ENCODE data around the gene DUSP19. TPM values are rescaled to one million over a fixed set of nuclear protein-coding genes. Genes with fewer than 3 reads are reported as not detected.

Gene DUSP19
- total RNA-seq, 1 experiment from 2014 or later: 2.9 TPM

DNA sequence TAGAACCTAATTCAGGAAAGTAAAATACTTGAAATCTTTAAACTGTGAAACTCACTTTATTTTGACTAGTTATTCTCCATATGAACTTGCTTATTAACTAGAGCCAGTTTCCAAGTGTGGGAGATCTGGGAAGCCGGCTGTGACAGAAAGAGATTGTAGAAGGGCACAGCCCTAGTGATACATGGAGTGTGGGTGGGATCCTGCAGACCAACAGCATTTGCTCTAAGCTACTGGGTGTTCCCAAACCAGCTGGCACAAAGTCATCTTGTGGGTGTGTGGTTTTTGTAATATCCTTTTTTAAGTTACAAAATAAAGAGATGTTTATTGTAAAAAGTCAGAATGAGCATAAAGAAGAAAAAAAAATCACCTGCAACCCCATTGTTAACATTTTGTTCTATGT lies 3.4 kb downstream of the DUSP19 start:
- Histone ChIP-seq H3K27ac (ENCODE audit: low read depth, low read length) (no peak overlapping the region), H3K9me2 (ENCODE audit: insufficient read depth) (no peaks in the 10 kb centered on the region), H3K79me2 (ENCODE audit: insufficient read depth, low read length) (no peaks in the 10 kb centered on the region), H3K4me1 (ENCODE audit: control insufficient read depth in 1 of 2, insufficient read depth in 2 of 2, low read length in 2 of 2) (peaks cover 5 to 20% of the 10 kb centered on the region in 2 experiments; a peak in 3 of 4 replicates), H3K9me3 (ENCODE audit: control insufficient read depth in 1 of 2, insufficient read depth in 1 of 2, low read depth in 1 of 2, low read length in 2 of 2) (no peaks in the 10 kb centered on the region), H4K20me1 (ENCODE audit: insufficient read depth) (no peaks in the 10 kb centered on the region), H3K4me2 (ENCODE audit: low read length) (no peak overlapping the region), H2AFZ (ENCODE audit: low read depth, low read length, poor library complexity, severe bottlenecking) (no peak overlapping the region), H3K27me3 (ENCODE audit: insufficient read depth, low read length) (no peaks in the 10 kb centered on the region), H3K4me3 (replicated peaks in 1 of 2; ENCODE audit: low read depth in 1 of 2, low read length in 2 of 2) (no peak overlapping the region), H3K36me3 (ENCODE audit: control insufficient read depth in 1 of 2, insufficient read depth in 2 of 2, low read length in 2 of 2) (no peaks in the 10 kb centered on the region), H3K9ac (ENCODE audit: low read length) (no peak overlapping the region)
- ChIA-PET CTCF (no interaction called here), POLR2A (interaction anchor here (0.7 kb wide), 1 partner anchor 83 kb away, joined by 4 read pairs; no protein-coding TSS in a partner anchor), RAD21 (ENCODE audit: low non-redundant PET in 1 of 2, low total read pairs in 2 of 2, uncharacterized antibody in 2 of 2, unreplicated experiment in 2 of 2) (interaction anchor here in 1 of 2 experiments (0.8 kb wide), 1 partner anchor 321 kb away, joined by 3 read pairs; no protein-coding TSS in a partner anchor)
- intact Hi-C loops (cut with micrococcal nuclease): loop anchor here (5.0 kb wide), 1 partner anchor 320 kb away; no protein-coding TSS in a partner anchor
- DNase-seq (ENCODE audit: low read depth, low spot score): no peak
- no peak for ATAC-seq
- no TSS peak for BruUV-seq (replicated peaks)
- no peak for TF ChIP-seq CEBPB (IDR thresholded peaks at IDR 0.05; ENCODE audit: low read depth)
- no peak for TF ChIP-seq RAD21 (IDR thresholded peaks at IDR 0.05; ENCODE audit: low read depth)
- no peak for TF ChIP-seq ATF3 (IDR thresholded peaks at IDR 0.05)
- TF ChIP-seq, protein P1, sequence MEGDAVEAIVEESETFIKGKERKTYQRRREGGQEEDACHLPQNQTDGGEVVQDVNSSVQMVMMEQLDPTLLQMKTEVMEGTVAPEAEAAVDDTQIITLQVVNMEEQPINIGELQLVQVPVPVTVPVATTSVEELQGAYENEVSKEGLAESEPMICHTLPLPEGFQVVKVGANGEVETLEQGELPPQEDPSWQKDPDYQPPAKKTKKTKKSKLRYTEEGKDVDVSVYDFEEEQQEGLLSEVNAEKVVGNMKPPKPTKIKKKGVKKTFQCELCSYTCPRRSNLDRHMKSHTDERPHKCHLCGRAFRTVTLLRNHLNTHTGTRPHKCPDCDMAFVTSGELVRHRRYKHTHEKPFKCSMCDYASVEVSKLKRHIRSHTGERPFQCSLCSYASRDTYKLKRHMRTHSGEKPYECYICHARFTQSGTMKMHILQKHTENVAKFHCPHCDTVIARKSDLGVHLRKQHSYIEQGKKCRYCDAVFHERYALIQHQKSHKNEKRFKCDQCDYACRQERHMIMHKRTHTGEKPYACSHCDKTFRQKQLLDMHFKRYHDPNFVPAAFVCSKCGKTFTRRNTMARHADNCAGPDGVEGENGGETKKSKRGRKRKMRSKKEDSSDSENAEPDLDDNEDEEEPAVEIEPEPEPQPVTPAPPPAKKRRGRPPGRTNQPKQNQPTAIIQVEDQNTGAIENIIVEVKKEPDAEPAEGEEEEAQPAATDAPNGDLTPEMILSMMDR (IDR thresholded peaks at IDR 0.05 in 2 of 3, conservative IDR thresholded peaks at IDR 0.05 in 1 of 3; ENCODE audit: borderline replicate concordance in 1 of 3, insufficient read depth in 1 of 3, low read depth in 2 of 3, low read length in 2 of 3): no peak
- TF ChIP-seq SIN3A (IDR thresholded peaks at IDR 0.05; ENCODE audit: low read depth): no peak
- no peak for TF ChIP-seq EZH2 (IDR thresholded peaks at IDR 0.05)
- no peak for TF ChIP-seq ZNF274 (IDR thresholded peaks at IDR 0.05; ENCODE audit: low read depth, low read length)
- no peak for TF ChIP-seq TCF7L2 (IDR thresholded peaks at IDR 0.05; ENCODE audit: borderline replicate concordance, extremely low read depth, insufficient read depth, insufficient read length)
- TF ChIP-seq POLR2A (IDR thresholded peaks at IDR 0.05; ENCODE audit: borderline replicate concordance, extremely low read depth, insufficient read depth, insufficient read length): no peak
- no peak for TF ChIP-seq FOSL1 (IDR thresholded peaks at IDR 0.05; ENCODE audit: low read depth)

Measured in HCT116 (cell line).